GM10266 (cell line): ENCODE measurements around the gene HS3ST3B1.

Experiments used
- DNase-seq: peaks from one replicate; pipeline ENCODE4 v3.0.0; 2012; ENCODE audit errors: extremely low spot score
- TF ChIP-seq, protein P1 (sequence below): IDR thresholded peaks from 2 replicates; pipeline ENCODE4 v1.5.1; 2012; ENCODE audit warnings: mild to moderate bottlenecking, low read depth; ENCODE audit not compliant: control insufficient read depth, insufficient read depth; ENCODE audit errors: missing control alignments

The HS3ST3B1 gene

GRCh38 chr17:14355556-14355955 lies 54.7 kb downstream of the HS3ST3B1 start:
- TF ChIP-seq, protein P1, sequence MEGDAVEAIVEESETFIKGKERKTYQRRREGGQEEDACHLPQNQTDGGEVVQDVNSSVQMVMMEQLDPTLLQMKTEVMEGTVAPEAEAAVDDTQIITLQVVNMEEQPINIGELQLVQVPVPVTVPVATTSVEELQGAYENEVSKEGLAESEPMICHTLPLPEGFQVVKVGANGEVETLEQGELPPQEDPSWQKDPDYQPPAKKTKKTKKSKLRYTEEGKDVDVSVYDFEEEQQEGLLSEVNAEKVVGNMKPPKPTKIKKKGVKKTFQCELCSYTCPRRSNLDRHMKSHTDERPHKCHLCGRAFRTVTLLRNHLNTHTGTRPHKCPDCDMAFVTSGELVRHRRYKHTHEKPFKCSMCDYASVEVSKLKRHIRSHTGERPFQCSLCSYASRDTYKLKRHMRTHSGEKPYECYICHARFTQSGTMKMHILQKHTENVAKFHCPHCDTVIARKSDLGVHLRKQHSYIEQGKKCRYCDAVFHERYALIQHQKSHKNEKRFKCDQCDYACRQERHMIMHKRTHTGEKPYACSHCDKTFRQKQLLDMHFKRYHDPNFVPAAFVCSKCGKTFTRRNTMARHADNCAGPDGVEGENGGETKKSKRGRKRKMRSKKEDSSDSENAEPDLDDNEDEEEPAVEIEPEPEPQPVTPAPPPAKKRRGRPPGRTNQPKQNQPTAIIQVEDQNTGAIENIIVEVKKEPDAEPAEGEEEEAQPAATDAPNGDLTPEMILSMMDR = no peak
- no peak for DNase-seq

- TF ChIP-seq, protein P1 = no peak
- DNase-seq = no peak
Observed at GRCh38 chr17:14359163-14360020, 58.5 kb downstream of the HS3ST3B1 start.

DNA sequence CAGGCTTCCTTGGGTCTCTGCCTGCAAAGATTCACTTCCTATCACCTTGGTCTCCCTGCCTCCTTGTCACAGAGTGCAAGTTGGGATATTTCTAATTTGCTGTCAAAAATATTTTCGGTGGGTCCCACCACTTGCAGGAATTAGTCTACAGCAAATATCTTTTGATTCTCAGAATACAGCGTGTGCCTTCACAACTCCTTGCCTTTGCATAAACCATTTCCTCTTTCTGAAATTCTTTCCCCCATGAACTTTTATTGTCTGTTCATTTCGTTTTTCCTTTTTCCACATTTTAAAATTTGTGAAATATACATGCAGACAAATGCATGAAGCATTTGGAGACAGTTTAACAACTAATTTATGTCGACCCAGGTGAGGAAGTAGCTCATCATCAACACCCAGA lies 60.0 kb downstream of the HS3ST3B1 start:
- DNase-seq = no peak
- TF ChIP-seq, protein P1 = no peak

DNA sequence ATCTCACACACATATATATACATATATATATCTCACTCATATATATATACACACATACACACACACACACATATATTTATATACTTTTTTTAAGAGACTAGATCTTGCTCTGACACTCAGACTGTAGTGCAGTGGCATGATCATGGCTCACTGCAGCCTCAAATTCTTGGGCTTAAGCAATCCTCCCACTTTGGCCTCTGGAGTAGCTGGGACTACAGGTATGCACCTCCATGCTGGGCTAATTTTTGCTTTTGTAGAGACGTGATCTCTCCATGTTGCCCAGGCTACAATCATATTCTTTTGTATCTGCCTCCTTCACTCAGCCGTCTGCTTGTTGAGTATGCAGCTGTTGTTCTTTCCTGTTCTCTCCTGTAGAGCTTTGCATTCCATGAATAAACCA lies 60.6 kb downstream of the HS3ST3B1 start:
- DNase-seq = no peak
- TF ChIP-seq, protein P1 = no peak

GRCh38 chr17:14361945-14362508 lies 61.1 kb downstream of the HS3ST3B1 start:
- no peak for DNase-seq
- TF ChIP-seq, protein P1 = no peak

DNA sequence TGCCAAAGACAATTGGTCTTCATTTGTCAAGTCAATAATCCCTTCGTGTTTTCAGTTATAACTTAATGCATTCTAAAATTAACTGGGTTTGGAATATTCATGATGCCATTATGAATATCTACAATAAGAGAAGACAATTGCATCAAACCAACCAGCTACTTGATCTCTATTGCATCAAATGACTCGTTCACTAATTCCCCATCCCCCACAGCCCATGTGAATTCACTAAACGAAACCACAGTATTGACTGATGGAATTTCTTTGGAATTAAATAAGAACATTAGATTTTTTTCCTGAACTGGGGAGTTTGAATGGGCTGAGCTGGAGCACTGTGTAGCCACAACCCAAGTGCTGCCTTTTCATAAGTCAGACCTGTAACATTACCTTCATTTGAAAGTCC lies 65.3 kb downstream of the HS3ST3B1 start:
- DNase-seq = no peak
- TF ChIP-seq, protein P1 = no peak

GRCh38 chr17:14372461-14372860 lies 71.6 kb downstream of the HS3ST3B1 start:
- no peak for DNase-seq
- TF ChIP-seq, protein P1 = no peak
